HepG2 (cell line): Measurements from ENCODE around the gene TJP3. TPM values are rescaled to one million over a fixed set of nuclear protein-coding genes. Genes with fewer than 3 reads are reported as not detected.
A peak's percentile ranks its signal among the peaks of the same experiment; 100 is the strongest.

Experiments
- AGO2 ChIP-seq: fragments of 200-400 bp; formaldehyde crosslinking; optimal IDR thresholded peaks from 2 replicates; pipeline ENCODE3; 2017; ENCODE audit warnings: mild to moderate bottlenecking, low read depth, low read length, moderate library complexity
- CBX1 ChIP-seq: IDR thresholded peaks from one replicate; pipeline ENCODE4 v1.6.1; 2016; ENCODE audit warnings: antibody characterized with exemption, low read depth
- CHD4 ChIP-seq: fragments of 200-600 bp; sonication (generic); IDR thresholded peaks from 2 replicates; pipeline ENCODE4 v1.7.0; 2017; ENCODE audit warnings: mild to moderate bottlenecking, low read length, borderline replicate concordance
- FOXK2 ChIP-seq: fragments of 450-650 bp; IDR thresholded peaks from 2 replicates; pipeline ENCODE4 v1.6.1; 2016
- HDAC1 ChIP-seq: sonication (generic); formaldehyde crosslinking; IDR thresholded peaks from 2 replicates; pipeline ENCODE4 v1.5.1; 2020; ENCODE audit warnings: mild to moderate bottlenecking, missing genetic modification reagents
- HNF4G ChIP-seq, 2 experiments: sonication (generic) in 1 of 2; formaldehyde crosslinking in 1 of 2; IDR thresholded peaks; 2 replicates each; pipeline versions ENCODE4 v1.4.0 to v1.6.1; 2011 to 2020; ENCODE audit warnings: borderline replicate concordance in 2 of 2, low read depth in 2 of 2, mild to moderate bottlenecking in 2 of 2, low read length in 1 of 2, missing genetic modification reagents in 1 of 2, moderate library complexity in 1 of 2
- LRRFIP1 ChIP-seq: sonication (generic); formaldehyde crosslinking; conservative IDR thresholded peaks from 2 replicates; pipeline ENCODE4 v1.4.0; 2020; ENCODE audit warnings: missing genetic modification reagents
- MTA3 ChIP-seq: sonication (generic); formaldehyde crosslinking; IDR thresholded peaks from 2 replicates; pipeline ENCODE4 v1.4.0; 2020; ENCODE audit warnings: missing genetic modification reagents
- MXI1 ChIP-seq: IDR thresholded peaks from 3 replicates; pipeline ENCODE4 v1.6.1; 2012; ENCODE audit warnings: low read depth, low read length, inconsistent platforms, borderline replicate concordance
- TBX2 ChIP-seq: sonication (generic); formaldehyde crosslinking; IDR thresholded peaks from 2 replicates; pipeline ENCODE4 v1.5.0; 2020; ENCODE audit warnings: missing genetic modification reagents, mild to moderate bottlenecking, borderline replicate concordance
- TIGD3 ChIP-seq: sonication (generic); formaldehyde crosslinking; IDR thresholded peaks from 2 replicates; pipeline ENCODE4 v1.5.1; 2020; ENCODE audit warnings: mild to moderate bottlenecking, missing genetic modification reagents, borderline replicate concordance
- TRIM24 ChIP-seq: sonication (generic); formaldehyde crosslinking; IDR thresholded peaks from 2 replicates; pipeline ENCODE4 v1.8.0; 2022; ENCODE audit warnings: mild to moderate bottlenecking, missing genetic modification reagents
- U2AF1 ChIP-seq: fragments of 200-400 bp; formaldehyde crosslinking; optimal IDR thresholded peaks from 2 replicates; pipeline ENCODE3; 2017; ENCODE audit warnings: mild to moderate bottlenecking, low read depth, low read length
- XRCC5 ChIP-seq: fragments of 200-400 bp; formaldehyde crosslinking; optimal IDR thresholded peaks from 2 replicates; pipeline ENCODE3; 2017; ENCODE audit warnings: mild to moderate bottlenecking, low read length
- ZNF234 ChIP-seq: sonication (generic); formaldehyde crosslinking; conservative IDR thresholded peaks from 2 replicates; pipeline ENCODE4 v1.5.1; 2020; ENCODE audit warnings: mild to moderate bottlenecking, missing genetic modification reagents
- ZNF33A ChIP-seq: sonication (generic); formaldehyde crosslinking; IDR thresholded peaks from 2 replicates; pipeline ENCODE4 v1.5.1; 2020; ENCODE audit warnings: missing genetic modification reagents, mild to moderate bottlenecking, moderate library complexity, borderline replicate concordance
- ZNF501 ChIP-seq: sonication (generic); formaldehyde crosslinking; IDR thresholded peaks from 2 replicates; pipeline ENCODE4 v1.5.1; 2020; ENCODE audit warnings: mild to moderate bottlenecking, moderate library complexity, missing genetic modification reagents
- ZNF646 ChIP-seq: sonication (generic); formaldehyde crosslinking; IDR thresholded peaks from 2 replicates; pipeline ENCODE4 v1.9.0; 2021; ENCODE audit warnings: mild to moderate bottlenecking, missing genetic modification reagents
- ZNF773 ChIP-seq: sonication (generic); formaldehyde crosslinking; IDR thresholded peaks from 2 replicates; pipeline ENCODE4 v1.4.0; 2020; ENCODE audit warnings: missing genetic modification reagents, borderline replicate concordance
- polyA plus RNA-seq, 8 experiments: library from polyadenylated mRNA; depleted of rRNA in 3 of 8; stranded (reverse) in 7 of 8; unstranded in 1 of 8; fragments of >200 nt; fragmentation: Illumina TruSeq in 4 of 8; extraction: Trizol in 4 of 8; gene quantifications; 2 replicates each; pipeline versions ENCODE4 v1.2.1 to v1.2.3, GENCODE V29; 2011 to 2016; ENCODE audit warnings: low read depth in 4 of 8, missing spikeins in 1 of 8, mixed read lengths in 1 of 8; ENCODE audit not compliant: insufficient read depth in 1 of 8
- total RNA-seq, 5 experiments: library from RNA; depleted of rRNA; stranded (reverse); fragments of >200 nt; fragmentation: Illumina TruSeq; extraction: Trizol; gene quantifications; 2 replicates each; pipeline ENCODE4 v1.2.3, GENCODE V29; 2016; ENCODE audit warnings: low read depth in 1 of 5

TJP3 gene
- total and polyA plus RNA-seq, 2 of the 13 experiments (the other 11 are each of a cell fraction or from before 2014, with no cell fraction given) = 2.3 to 21.5 TPM

DNA sequence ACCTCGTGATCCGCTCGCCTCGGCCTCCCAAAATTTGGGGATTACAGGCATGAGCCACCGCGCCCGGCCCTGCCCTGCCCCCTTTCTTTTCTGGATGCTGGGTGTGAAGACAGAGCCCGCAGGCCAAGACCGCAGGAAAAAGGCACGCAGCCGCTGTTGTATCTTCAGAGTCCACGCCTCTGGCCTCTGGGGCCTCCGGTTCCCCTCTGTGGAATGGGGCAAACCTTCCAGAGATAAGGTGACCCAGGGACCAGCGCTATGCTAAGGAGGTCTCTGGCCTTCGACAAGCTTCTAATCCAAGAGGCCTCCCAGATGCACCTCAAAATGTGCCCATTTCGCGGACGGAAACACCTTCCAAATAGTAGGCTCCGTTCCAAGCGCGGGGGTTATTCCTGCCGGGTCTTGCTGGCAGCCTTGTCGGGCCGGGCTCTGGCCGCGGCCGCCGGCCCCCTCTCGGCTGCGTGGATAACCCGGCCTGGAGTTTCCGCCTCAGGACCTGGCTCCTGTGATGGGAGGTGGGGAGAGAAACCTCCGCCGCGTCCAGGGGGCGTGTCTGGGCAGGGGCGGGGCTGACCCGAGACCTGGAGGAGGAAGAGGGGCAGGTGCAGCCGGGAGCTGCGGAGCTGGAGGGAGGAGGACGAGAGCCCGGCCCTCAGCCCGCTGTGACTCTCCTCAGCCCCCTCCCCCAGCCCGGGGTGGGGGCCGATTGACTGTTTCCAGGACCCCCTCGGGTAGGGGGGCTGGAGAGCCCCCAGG lies 13.1 kb downstream of the TJP3 start (continued):
- TF ChIP-seq MTA3 (CRISPR knock-in tag) (no peak), TIGD3 (CRISPR knock-in tag) (no peak), MXI1 (peak; percentile 35; the same call in 1 of the 3 replicates), CHD4 (peak; percentile 96; the same call in 1 of the 2 replicates), ZNF501 (CRISPR knock-in tag) (peak; percentile 61; the same call in 1 of the 2 replicates), HNF4G (IDR thresholded peaks at IDR 0.05; ENCODE audit: borderline replicate concordance, low read depth, low read length) (peak; percentile 69), HNF4G (CRISPR knock-in tag; IDR thresholded peaks at IDR 0.05; ENCODE audit: borderline replicate concordance, low read depth) (no peak), AGO2 (peak; percentile 30), TRIM24 (CRISPR knock-in tag) (no peak), ZNF33A (no peak), LRRFIP1 (CRISPR knock-in tag) (no peak), CBX1 (peak; percentile 76), ZNF234 (CRISPR knock-in tag) (no peak), HDAC1 (CRISPR knock-in tag) (peak; percentile 78), TBX2 (CRISPR knock-in tag) (peak; percentile 63; the same call in 1 of the 2 replicates), U2AF1 (peak; percentile 75), ZNF773 (CRISPR knock-in tag) (no peak), ZNF646 (CRISPR knock-in tag) (no peak), XRCC5 (peak; percentile 100), FOXK2 (no peak)
